NCI-H460 (cell line): ENCODE measurements around the gene SYCN. TPM values are rescaled to one million over a fixed set of nuclear protein-coding genes. Genes with fewer than 3 reads are reported as not detected.
"Not testable (repeated sequence)": the region's sequence is repeated elsewhere in the genome, so short reads cannot be mapped to it uniquely, and the experiment has no call there.

Experiments used
- DNase-seq: peaks from one replicate; pipeline ENCODE4 v3.0.0-alpha.2; 2016; ENCODE audit warnings: low read depth; ENCODE audit errors: extremely low read depth
- total RNA-seq: library from RNA; depleted of rRNA; stranded (reverse); fragments of >200 nt; shearing (Covaris generic); gene quantifications from 2 replicates; pipeline ENCODE4 v1.2.3, GENCODE V29; 2014

SYCN gene
- total RNA-seq, 1 experiment from 2014 or later, result not detected

GRCh38 chr19:39230096-39230764, 26.2 kb upstream of the SYCN start:
- no peak for DNase-seq

- DNase-seq, result no peak
Observed at GRCh38 chr19:39224910-39225309, 20.8 kb upstream of the SYCN start.

- DNase-seq, result peak; percentile 13
Observed at GRCh38 chr19:39223703-39224279, 19.7 kb upstream of the SYCN start.

- DNase-seq, result not testable (repeated sequence)
Observed at GRCh38 chr19:39219108-39219507, 15.0 kb upstream of the SYCN start.

- no peak for DNase-seq
Observed at GRCh38 chr19:39218230-39219007, 14.4 kb upstream of the SYCN start.

GRCh38 chr19:39217094-39217493, 13.0 kb upstream of the SYCN start:
- no peak for DNase-seq

- not testable (repeated sequence) for DNase-seq
Observed at GRCh38 chr19:39215323-39215722, 11.3 kb upstream of the SYCN start.

- peak; percentile 17 for DNase-seq
Observed at GRCh38 chr19:39212375-39212742, 8.3 kb upstream of the SYCN start.

- DNase-seq, result no peak
Observed at GRCh38 chr19:39211731-39212374, 7.8 kb upstream of the SYCN start.

GRCh38 chr19:39209196-39209595, 5.1 kb upstream of the SYCN start:
- DNase-seq, result no peak

- no peak for DNase-seq
Observed at GRCh38 chr19:39208175-39208795, 4.2 kb upstream of the SYCN start.

- DNase-seq, result no peak
Observed at GRCh38 chr19:39207293-39207836, 3.3 kb upstream of the SYCN start.

GRCh38 chr19:39206122-39206521, 2.1 kb upstream of the SYCN start:
- no peak for DNase-seq

GRCh38 chr19:39205449-39205764, 1.3 kb upstream of the SYCN start:
- DNase-seq, result no peak

GRCh38 chr19:39202998-39203355, 1.1 kb downstream of the SYCN start:
- no peak for DNase-seq

- DNase-seq, result no peak
Observed at GRCh38 chr19:39200803-39201115, 3.3 kb downstream of the SYCN start.

- no peak for DNase-seq
Observed at GRCh38 chr19:39200066-39200802, 3.8 kb downstream of the SYCN start.

- DNase-seq, result peak; percentile 28
Observed at GRCh38 chr19:39199025-39199424, 5.0 kb downstream of the SYCN start.

GRCh38 chr19:39197808-39198207, 6.3 kb downstream of the SYCN start:
- no peak for DNase-seq

- DNase-seq, result no peak
Observed at GRCh38 chr19:39196860-39197562, 7.1 kb downstream of the SYCN start, which contains the start of gene NCCRP1. Gene NCCRP1 (plus strand): TSS chr19:39196964. CDS start chr19:39196983, 19 bp downstream.
